ENCODE measurements around the gene ARF6. TPM values are rescaled to one million over a fixed set of nuclear protein-coding genes. Genes with fewer than 3 reads are reported as not detected.
A peak's percentile ranks its signal among the peaks of the same experiment; 100 is the strongest.
"Not testable (repeated sequence)": the region's sequence is repeated elsewhere in the genome, so short reads cannot be mapped to it uniquely, and the experiment has no call there.

ARF6 gene
- total RNA-seq, 2 donors from 2014 or later = 136 to 161 TPM

- no peak for DNase-seq
- H3K4me3 ChIP-seq = peak overlapping the region; percentile 3
- no peaks in the 10 kb centered on the region for H3K9me3 ChIP-seq
- intact Hi-C loops (cut with DNase I) = loop anchor here (5.0 kb wide), 1 partner anchor 55 kb away; no protein-coding TSS in a partner anchor
- H3K9ac ChIP-seq (ENCODE audit: low read depth in 2 of 2, low read length in 2 of 2) = peak overlapping the region in 1 of 2 donors; percentile 4
- H3K4me1 ChIP-seq = no peaks in the 10 kb centered on the region
- H3K27ac ChIP-seq = peak overlapping the region; percentile 100
- TF ChIP-seq CTCF (IDR thresholded peaks at IDR 0.05) = no peak
- no peaks in the 10 kb centered on the region for H3K27me3 ChIP-seq
- H3K36me3 ChIP-seq = no peaks in the 10 kb centered on the region
These were observed 4.5 kb downstream of the ARF6 start for GRCh38 chr14:49897414-49897813.

GRCh38 chr14:49897965-49898364 lies 5.1 kb downstream of the ARF6 start:
- no peak for TF ChIP-seq CTCF (IDR thresholded peaks at IDR 0.05)
- H3K27ac ChIP-seq = peak overlapping the region; percentile 17
- H3K4me1 ChIP-seq = no peaks in the 10 kb centered on the region
- H3K4me3 ChIP-seq = no peak overlapping the region
- DNase-seq = peak; percentile 28
- H3K9ac ChIP-seq (ENCODE audit: low read depth in 2 of 2, low read length in 2 of 2) = peak overlapping the region in 1 of 2 donors; percentile 3
- H3K27me3 ChIP-seq = no peaks in the 10 kb centered on the region
- no peaks in the 10 kb centered on the region for H3K36me3 ChIP-seq
- no peaks in the 10 kb centered on the region for H3K9me3 ChIP-seq
- intact Hi-C loops (cut with DNase I) = loop anchor here (5.0 kb wide), 1 partner anchor 54 kb away; no protein-coding TSS in a partner anchor

GRCh38 chr14:49898485-49898884 lies 5.6 kb downstream of the ARF6 start:
- no peaks in the 10 kb centered on the region for H3K9me3 ChIP-seq
- H3K4me3 ChIP-seq = no peak overlapping the region
- H3K4me1 ChIP-seq = no peaks in the 10 kb centered on the region
- H3K9ac ChIP-seq (ENCODE audit: low read depth in 2 of 2, low read length in 2 of 2) = peak overlapping the region in 1 of 2 donors; percentile 12
- no peak for TF ChIP-seq CTCF (IDR thresholded peaks at IDR 0.05)
- peak overlapping the region; percentile 17 for H3K27ac ChIP-seq
- no peaks in the 10 kb centered on the region for H3K27me3 ChIP-seq
- no peaks in the 10 kb centered on the region for H3K36me3 ChIP-seq
- no peak for DNase-seq
- intact Hi-C loops (cut with DNase I) = loop anchor here (5.0 kb wide), 1 partner anchor 54 kb away; no protein-coding TSS in a partner anchor

DNA sequence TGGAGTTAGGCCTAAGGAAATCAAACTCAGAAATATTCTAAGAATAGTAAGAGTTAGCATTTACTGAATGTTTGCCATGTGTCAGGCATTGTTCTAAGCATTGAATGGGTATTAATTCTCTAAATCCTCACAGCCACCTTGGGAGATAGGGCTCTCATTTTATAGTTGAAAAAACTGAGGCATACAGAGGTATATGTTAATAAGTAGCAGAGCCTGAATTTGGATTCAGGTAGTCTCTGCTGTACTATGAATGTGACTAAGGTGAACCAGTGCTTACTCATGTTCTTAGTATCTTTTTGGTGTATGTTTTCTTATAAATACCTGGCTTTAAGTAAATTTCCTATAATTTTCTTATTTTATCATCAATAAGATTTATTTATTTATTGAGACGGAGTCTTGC lies 8.1 kb downstream of the ARF6 start:
- Histone ChIP-seq H3K27me3 (no peaks in the 10 kb centered on the region), H3K4me3 (no peak overlapping the region), H3K4me1 (no peaks in the 10 kb centered on the region), H3K9me3 (no peaks in the 10 kb centered on the region), H3K36me3 (no peaks in the 10 kb centered on the region), H3K9ac (ENCODE audit: low read depth in 2 of 2, low read length in 2 of 2) (no peak overlapping the region), H3K27ac (no peak overlapping the region)
- intact Hi-C loops (cut with DNase I) = no loop called here
- no peak for DNase-seq
- TF ChIP-seq CTCF (IDR thresholded peaks at IDR 0.05) = no peak

GRCh38 chr14:49902679-49903246 lies 9.9 kb downstream of the ARF6 start:
- H3K4me1 ChIP-seq; H3K27me3 ChIP-seq; H3K4me3 ChIP-seq; H3K36me3 ChIP-seq; intact Hi-C loops (cut with DNase I); H3K9me3 ChIP-seq: not testable (repeated sequence)
- Histone ChIP-seq H3K27ac (peak overlapping the region; percentile 37), H3K9ac (ENCODE audit: low read depth in 2 of 2, low read length in 2 of 2) (peak overlapping the region in 1 of 2 donors; percentile 9)
- peak; percentile 50 for DNase-seq

DNA sequence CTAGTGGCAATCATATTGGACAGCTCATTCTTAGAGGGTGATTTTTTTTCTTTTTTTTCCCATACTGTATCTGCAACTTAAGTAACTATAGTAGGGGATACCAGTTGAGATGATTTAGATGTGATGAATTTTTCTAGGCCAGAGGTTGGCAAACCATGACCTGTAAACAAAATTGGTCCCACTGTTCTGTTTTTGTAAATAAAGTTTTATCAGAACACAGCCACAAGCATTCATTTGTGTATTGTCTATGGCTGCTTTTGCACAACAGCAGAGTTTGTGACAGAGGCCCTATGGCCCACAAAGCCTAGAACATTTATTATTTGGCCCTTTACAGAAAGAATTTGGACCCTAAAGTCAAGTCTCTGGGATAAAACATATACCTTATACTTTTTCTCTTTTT lies 11.4 kb downstream of the ARF6 start:
- Histone ChIP-seq H3K4me3 (no peak overlapping the region), H3K27me3 (no peaks in the 10 kb centered on the region), H3K9me3 (no peaks in the 10 kb centered on the region), H3K9ac (ENCODE audit: low read depth in 2 of 2, low read length in 2 of 2) (no peak overlapping the region), H3K27ac (no peak overlapping the region), H3K4me1 (no peaks in the 10 kb centered on the region), H3K36me3 (no peaks in the 10 kb centered on the region)
- no peak for DNase-seq
- TF ChIP-seq CTCF (IDR thresholded peaks at IDR 0.05) = no peak
- intact Hi-C loops (cut with DNase I) = no loop called here

All from colonic mucosa (tissue), 4 donors.